Endothelial cell of umbilical vein (primary cell): Measurements from ENCODE around the gene CCDC195. TPM values are rescaled to one million over a fixed set of nuclear protein-coding genes. Genes with fewer than 3 reads are reported as not detected.

ENCODE experiments used
- BruUV-seq: library from RNA; stranded (reverse); fragments of 400-500 nt; replicated peaks from 2 replicates; lab custom pipeline; 2021; lab: Mats Ljungman, UMichigan
- CTCF ChIA-PET: fragments of 300-600, 350-600 bp; sonication (Branson Sonifier 250); formaldehyde crosslinking; loops from one replicate; lab custom pipeline; 2021; ENCODE audit warnings: antibody characterized with exemption, inconsistent platforms; lab: Charles Lee
- POLR2A ChIA-PET: fragments of 300-600, 350-600 bp; sonication (Branson Sonifier 250); formaldehyde crosslinking; loops from one replicate; lab custom pipeline; 2021; ENCODE audit warnings: antibody characterized with exemption, inconsistent platforms; lab: Charles Lee
- DNase-seq: peaks from one replicate; pipeline ENCODE4 v3.0.0-alpha.2; 2011; ENCODE audit warnings: low read depth, low spot score
- FAIRE-seq: peaks from 2 replicates; lab custom pipeline; 2011; peaks lifted over from hg19 to GRCh38; lab: Jason Lieb, UNC
- H2AFZ ChIP-seq: 2 replicates; pipeline ENCODE4 v1.6.0; 2012; ENCODE audit warnings: low read depth, low read length, control low read depth, inconsistent platforms
- H3K27ac ChIP-seq: 2 replicates; pipeline ENCODE4 v1.5.1; 2011; ENCODE audit warnings: low read depth, mild to moderate bottlenecking, control low read depth, low read length, moderate library complexity; ENCODE audit not compliant: insufficient read depth
- H3K27me3 ChIP-seq, 2 experiments: 2 replicates each; pipeline versions ENCODE4 v1.6.0 to v1.6.1; 2011; ENCODE audit warnings: low read length in 2 of 2, mixed read lengths in 1 of 2; ENCODE audit not compliant: control insufficient read depth in 2 of 2, insufficient read depth in 2 of 2
- H3K36me3 ChIP-seq, 2 experiments: 2 replicates in 1 of 2; 3 replicates in 1 of 2; pipeline ENCODE4 v1.5.1; 2011; ENCODE audit warnings: low read length in 2 of 2, mild to moderate bottlenecking in 1 of 2, moderate library complexity in 1 of 2; ENCODE audit not compliant: control insufficient read depth in 2 of 2, insufficient read depth in 2 of 2; ENCODE audit errors: extremely low read depth in 1 of 2
- H3K4me1 ChIP-seq: 3 replicates; pipeline ENCODE4 v1.5.1; 2011; ENCODE audit warnings: mild to moderate bottlenecking, low read length; ENCODE audit not compliant: control insufficient read depth, insufficient read depth; ENCODE audit errors: extremely low read depth
- H3K4me2 ChIP-seq: 2 replicates; pipeline ENCODE4 v1.6.1; 2011; ENCODE audit warnings: low read length, control low read depth, mixed read lengths; ENCODE audit not compliant: insufficient read depth
- H3K4me3 ChIP-seq, 3 experiments: fragments of 200-600 bp in 1 of 3; sonication (generic), shearing (Covaris generic) in 1 of 3; replicated peaks in 1 of 3; 2 replicates each; pipeline ENCODE4 v1.5.1; 2011 to 2016; ENCODE audit warnings: control low read depth in 3 of 3, low read length in 3 of 3, mild to moderate bottlenecking in 2 of 3, inconsistent platforms in 1 of 3, low read depth in 1 of 3, moderate library complexity in 1 of 3; ENCODE audit not compliant: insufficient read depth in 1 of 3
- H3K79me2 ChIP-seq: 2 replicates; pipeline ENCODE4 v1.6.0; 2012; ENCODE audit warnings: low read length, inconsistent platforms; ENCODE audit not compliant: control insufficient read depth, insufficient read depth
- H3K9ac ChIP-seq: replicated peaks from 2 replicates; pipeline ENCODE3; 2011; ENCODE audit warnings: low read length, control low read depth; ENCODE audit not compliant: insufficient read depth; ENCODE audit errors: extremely low read depth
- H3K9me1 ChIP-seq: replicated peaks from 3 replicates; pipeline ENCODE4 v1.6.0; 2011; ENCODE audit warnings: mild to moderate bottlenecking, low read length; ENCODE audit not compliant: control insufficient read depth, insufficient read depth; ENCODE audit errors: extremely low read depth
- H3K9me3 ChIP-seq: replicated peaks from 2 replicates; pipeline ENCODE4 v1.5.1; 2012; ENCODE audit warnings: low read length, inconsistent platforms; ENCODE audit not compliant: control insufficient read depth, insufficient read depth
- H4K20me1 ChIP-seq: replicated peaks from 2 replicates; pipeline ENCODE3; 2011; ENCODE audit warnings: mild to moderate bottlenecking, low read length; ENCODE audit not compliant: control insufficient read depth, insufficient read depth; ENCODE audit errors: extremely low read depth
- EZH2 ChIP-seq: IDR thresholded peaks from 2 replicates; pipeline ENCODE4 v1.6.1; 2012; ENCODE audit warnings: borderline replicate concordance, low read depth, mild to moderate bottlenecking, moderate library complexity, low read length, inconsistent platforms; ENCODE audit not compliant: severe bottlenecking
- FOS ChIP-seq: IDR thresholded peaks from 2 replicates; pipeline ENCODE4 v1.6.1; 2011; ENCODE audit warnings: mild to moderate bottlenecking, low read length, moderate library complexity, borderline replicate concordance; ENCODE audit not compliant: insufficient read depth
- GATA2 ChIP-seq: IDR thresholded peaks from 2 replicates; pipeline ENCODE4 v1.7.0; 2011; ENCODE audit warnings: low read depth, mild to moderate bottlenecking, moderate library complexity, mixed read lengths, low read length; ENCODE audit not compliant: insufficient read length, insufficient read depth
- JUN ChIP-seq: IDR thresholded peaks from 2 replicates; pipeline ENCODE4 v1.6.1; 2011; ENCODE audit warnings: borderline replicate concordance, low read depth; ENCODE audit not compliant: insufficient read length, insufficient read depth
- MYC ChIP-seq: IDR thresholded peaks from one replicate; pipeline ENCODE4 v1.6.1; 2011; ENCODE audit warnings: mild to moderate bottlenecking, low read depth, low read length
- POLR2A ChIP-seq: IDR thresholded peaks from 2 replicates; pipeline ENCODE4 v1.6.1; 2012; ENCODE audit warnings: low read depth, mild to moderate bottlenecking, control low read depth, low read length
- POLR2AphosphoS5 ChIP-seq: IDR thresholded peaks from 2 replicates; pipeline ENCODE4 v1.6.1; 2012; ENCODE audit warnings: low read depth, mild to moderate bottlenecking, control low read depth, low read length, moderate library complexity; ENCODE audit not compliant: insufficient read depth
- dilution Hi-C: fragments of 300-500 bp; cut with MboI; formaldehyde crosslinking; loops from one replicate; pipeline ENCODE4 v1.15.0; 2019; ENCODE audit warnings: low sequenced_read_pairs; ENCODE audit not compliant: extremely low pct_ligation_motif_present
- intact Hi-C: fragments of 100-400 bp; cut with micrococcal nuclease; formaldehyde crosslinking; loops from one replicate; pipeline ENCODE4 v1.10.0; 2022
- polyA plus RNA-seq, 4 experiments: library from polyadenylated mRNA; depleted of rRNA in 3 of 4; stranded (reverse) in 3 of 4; unstranded in 1 of 4; fragments of >200 nt; gene quantifications; 2 replicates each; pipeline versions ENCODE4 v1.2.1 to v1.2.3, GENCODE V29; 2011 to 2012; ENCODE audit warnings: missing spikeins in 1 of 4
- total RNA-seq: library from RNA; stranded (reverse); gene quantifications from 2 replicates; pipeline ENCODE4 v1.2.3, GENCODE V29; 2021
- TF ChIP-seq, protein P1 (sequence below), 2 donors: IDR thresholded peaks; 1 replicate in 1 of 2; 2 replicates in 1 of 2; pipeline ENCODE4 v1.5.1; 2011; ENCODE audit warnings: low read length in 2 of 2, mild to moderate bottlenecking in 2 of 2, moderate library complexity in 2 of 2, control low read depth in 1 of 2, inconsistent platforms in 1 of 2, low read depth in 1 of 2; ENCODE audit not compliant: insufficient read depth in 1 of 2; ENCODE audit errors: extremely low read depth in 1 of 2
- TF ChIP-seq, protein P2 (sequence below): IDR thresholded peaks from 2 replicates; pipeline ENCODE4 v1.6.1; 2011; ENCODE audit not compliant: insufficient read depth, insufficient read length

The CCDC195 gene
- total and polyA plus RNA-seq, 2 donors (not counting 3 experiments of a cell fraction or from before 2014, with no cell fraction given), result not detected

DNA sequence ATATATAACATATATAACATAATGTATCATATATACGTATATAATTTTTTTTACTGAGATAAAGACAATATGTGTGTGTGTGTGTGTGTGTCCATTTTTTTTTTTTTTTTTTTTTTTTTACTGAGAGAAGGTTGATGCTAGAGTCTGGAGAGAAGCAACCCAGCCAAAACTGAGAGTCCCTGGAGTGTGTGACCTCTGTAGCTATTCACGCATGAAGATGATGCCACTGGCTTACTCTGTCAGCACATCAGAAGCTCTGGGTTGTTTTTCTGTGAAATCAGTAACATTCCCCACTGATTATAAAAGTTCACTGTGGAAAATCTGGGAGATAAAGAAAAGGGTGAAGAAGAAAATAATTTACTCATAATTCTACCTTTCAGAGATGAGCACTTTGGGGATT is 27.2 kb downstream of the CCDC195 start:
- no peak for TF ChIP-seq JUN
- intact Hi-C loops (no loop called here), dilution Hi-C loops (no loop called here)
- DNase-seq, result no peak
- H3K36me3 ChIP-seq, result no peaks in the 10 kb centered on the region
- H4K20me1 ChIP-seq, result peaks cover 2% of the 10 kb centered on the region
- H3K27ac ChIP-seq, result no peak overlapping the region
- ChIA-PET POLR2A (no interaction called here), CTCF (interaction anchor here (1.2 kb wide), 1 partner anchor 14 kb away, joined by 6 read pairs; no protein-coding TSS in a partner anchor)
- no peak overlapping the region for H3K4me2 ChIP-seq
- H3K4me3 ChIP-seq, result no peak overlapping the region
- no TSS peak for BruUV-seq
- no peaks in the 10 kb centered on the region for H3K9me1 ChIP-seq
- FAIRE-seq, result no peak
- no peak overlapping the region for H3K9ac ChIP-seq
- H3K9me3 ChIP-seq, result no peaks in the 10 kb centered on the region
- H2AFZ ChIP-seq, result no peak overlapping the region
- no peaks in the 10 kb centered on the region for H3K27me3 ChIP-seq
- H3K79me2 ChIP-seq, result no peaks in the 10 kb centered on the region
- H3K4me1 ChIP-seq, result no peaks in the 10 kb centered on the region

DNA sequence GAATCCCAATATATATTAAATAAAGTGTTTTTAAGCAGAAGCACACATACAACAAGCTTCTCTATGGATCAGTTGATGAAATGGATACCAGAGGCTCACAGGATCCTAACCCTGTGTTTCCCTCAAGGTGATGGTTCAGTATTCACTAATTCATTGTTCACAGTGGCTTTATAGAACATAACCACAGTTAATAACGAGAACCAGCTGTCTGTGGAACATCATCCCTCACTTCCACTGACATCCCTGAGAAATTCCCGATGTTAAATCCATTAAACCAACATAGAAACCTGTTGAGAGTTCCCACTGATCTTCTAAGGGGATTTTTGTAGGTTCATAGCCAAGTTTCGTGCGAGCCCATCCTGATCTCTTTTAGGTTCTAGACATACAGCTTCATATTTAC is 29.0 kb downstream of the CCDC195 start:
- H3K9ac ChIP-seq, result no peak overlapping the region
- H3K4me1 ChIP-seq, result no peaks in the 10 kb centered on the region
- H3K79me2 ChIP-seq, result no peaks in the 10 kb centered on the region
- no TSS peak for BruUV-seq
- no peaks in the 10 kb centered on the region for H3K9me1 ChIP-seq
- no peaks in the 10 kb centered on the region for H4K20me1 ChIP-seq
- H3K27ac ChIP-seq, result no peak overlapping the region
- CTCF ChIA-PET, result interaction anchor here (0.8 kb wide), 1 partner anchor 17 kb away, joined by 3 read pairs; no protein-coding TSS in a partner anchor
- DNase-seq, result no peak
- no peaks in the 10 kb centered on the region for H3K9me3 ChIP-seq
- no peak overlapping the region for H3K4me3 ChIP-seq
- H3K27me3 ChIP-seq, result no peaks in the 10 kb centered on the region
- dilution Hi-C loops (no loop called here), intact Hi-C loops (no loop called here)
- no peak overlapping the region for H2AFZ ChIP-seq
- TF ChIP-seq EZH2, result no peak
- TF ChIP-seq POLR2AphosphoS5, result no peak
- TF ChIP-seq, protein P1, sequence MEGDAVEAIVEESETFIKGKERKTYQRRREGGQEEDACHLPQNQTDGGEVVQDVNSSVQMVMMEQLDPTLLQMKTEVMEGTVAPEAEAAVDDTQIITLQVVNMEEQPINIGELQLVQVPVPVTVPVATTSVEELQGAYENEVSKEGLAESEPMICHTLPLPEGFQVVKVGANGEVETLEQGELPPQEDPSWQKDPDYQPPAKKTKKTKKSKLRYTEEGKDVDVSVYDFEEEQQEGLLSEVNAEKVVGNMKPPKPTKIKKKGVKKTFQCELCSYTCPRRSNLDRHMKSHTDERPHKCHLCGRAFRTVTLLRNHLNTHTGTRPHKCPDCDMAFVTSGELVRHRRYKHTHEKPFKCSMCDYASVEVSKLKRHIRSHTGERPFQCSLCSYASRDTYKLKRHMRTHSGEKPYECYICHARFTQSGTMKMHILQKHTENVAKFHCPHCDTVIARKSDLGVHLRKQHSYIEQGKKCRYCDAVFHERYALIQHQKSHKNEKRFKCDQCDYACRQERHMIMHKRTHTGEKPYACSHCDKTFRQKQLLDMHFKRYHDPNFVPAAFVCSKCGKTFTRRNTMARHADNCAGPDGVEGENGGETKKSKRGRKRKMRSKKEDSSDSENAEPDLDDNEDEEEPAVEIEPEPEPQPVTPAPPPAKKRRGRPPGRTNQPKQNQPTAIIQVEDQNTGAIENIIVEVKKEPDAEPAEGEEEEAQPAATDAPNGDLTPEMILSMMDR (IDR thresholded peaks at IDR 0.05; ENCODE audit: extremely low read depth in 1 of 2, insufficient read depth in 1 of 2, low read depth in 1 of 2, low read length in 2 of 2), result no peak
- TF ChIP-seq POLR2A, result no peak
- no peak for TF ChIP-seq JUN
- no peak for TF ChIP-seq FOS
- TF ChIP-seq GATA2, result no peak
- no peak for TF ChIP-seq MYC
- TF ChIP-seq, protein P2, sequence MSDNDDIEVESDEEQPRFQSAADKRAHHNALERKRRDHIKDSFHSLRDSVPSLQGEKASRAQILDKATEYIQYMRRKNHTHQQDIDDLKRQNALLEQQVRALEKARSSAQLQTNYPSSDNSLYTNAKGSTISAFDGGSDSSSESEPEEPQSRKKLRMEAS, result no peak
- POLR2A ChIA-PET, result no interaction called here
- FAIRE-seq, result no peak
- no peaks in the 10 kb centered on the region for H3K36me3 ChIP-seq
- no peak overlapping the region for H3K4me2 ChIP-seq
